ENCODE data around the gene MELK. TPM values are rescaled to one million over a fixed set of nuclear protein-coding genes. Genes with fewer than 3 reads are reported as not detected.

The MELK gene
- total and polyA plus RNA-seq, 7 donors: 1.2 to 10.8 (median 3.8) TPM; not detected in 3

DNA sequence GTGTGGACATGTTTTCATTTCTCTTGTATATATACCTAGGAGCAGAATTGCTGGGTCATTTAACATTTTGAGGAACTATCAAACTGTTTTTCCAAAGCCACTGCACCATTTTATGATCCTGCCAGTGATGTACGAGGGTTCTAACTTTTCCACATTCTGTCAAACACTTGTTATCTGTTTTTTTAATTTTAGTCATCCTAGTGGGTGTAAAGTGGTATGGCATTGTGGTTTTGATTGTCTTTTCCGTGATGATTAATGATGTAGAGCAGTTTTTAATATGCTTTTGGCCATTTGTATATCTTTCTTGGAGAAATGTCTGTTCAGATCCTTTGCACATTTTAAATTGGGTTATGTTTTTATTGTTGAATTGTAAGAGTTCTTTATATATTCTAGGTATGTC is 107.0 kb downstream of the MELK start:
- Histone ChIP-seq H3K4me1 (no peaks in the 10 kb centered on the region), H3K27me3 (no peaks in the 10 kb centered on the region), H3K4me3 (no peak overlapping the region), H3K36me3 (no peaks in the 10 kb centered on the region), H3K27ac (no peak overlapping the region), H3K9me3 (no peaks in the 10 kb centered on the region)
- 84 to 87% methylated on average over 2 of the region's 2 CpGs for WGBS, 2 donors
- no peak for DNase-seq
- intact Hi-C loops (cut with DNase I): no loop called here
- TF ChIP-seq POLR2A (IDR thresholded peaks at IDR 0.05): no peak
- TF ChIP-seq, protein P1, sequence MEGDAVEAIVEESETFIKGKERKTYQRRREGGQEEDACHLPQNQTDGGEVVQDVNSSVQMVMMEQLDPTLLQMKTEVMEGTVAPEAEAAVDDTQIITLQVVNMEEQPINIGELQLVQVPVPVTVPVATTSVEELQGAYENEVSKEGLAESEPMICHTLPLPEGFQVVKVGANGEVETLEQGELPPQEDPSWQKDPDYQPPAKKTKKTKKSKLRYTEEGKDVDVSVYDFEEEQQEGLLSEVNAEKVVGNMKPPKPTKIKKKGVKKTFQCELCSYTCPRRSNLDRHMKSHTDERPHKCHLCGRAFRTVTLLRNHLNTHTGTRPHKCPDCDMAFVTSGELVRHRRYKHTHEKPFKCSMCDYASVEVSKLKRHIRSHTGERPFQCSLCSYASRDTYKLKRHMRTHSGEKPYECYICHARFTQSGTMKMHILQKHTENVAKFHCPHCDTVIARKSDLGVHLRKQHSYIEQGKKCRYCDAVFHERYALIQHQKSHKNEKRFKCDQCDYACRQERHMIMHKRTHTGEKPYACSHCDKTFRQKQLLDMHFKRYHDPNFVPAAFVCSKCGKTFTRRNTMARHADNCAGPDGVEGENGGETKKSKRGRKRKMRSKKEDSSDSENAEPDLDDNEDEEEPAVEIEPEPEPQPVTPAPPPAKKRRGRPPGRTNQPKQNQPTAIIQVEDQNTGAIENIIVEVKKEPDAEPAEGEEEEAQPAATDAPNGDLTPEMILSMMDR (IDR thresholded peaks at IDR 0.05): no peak

DNA sequence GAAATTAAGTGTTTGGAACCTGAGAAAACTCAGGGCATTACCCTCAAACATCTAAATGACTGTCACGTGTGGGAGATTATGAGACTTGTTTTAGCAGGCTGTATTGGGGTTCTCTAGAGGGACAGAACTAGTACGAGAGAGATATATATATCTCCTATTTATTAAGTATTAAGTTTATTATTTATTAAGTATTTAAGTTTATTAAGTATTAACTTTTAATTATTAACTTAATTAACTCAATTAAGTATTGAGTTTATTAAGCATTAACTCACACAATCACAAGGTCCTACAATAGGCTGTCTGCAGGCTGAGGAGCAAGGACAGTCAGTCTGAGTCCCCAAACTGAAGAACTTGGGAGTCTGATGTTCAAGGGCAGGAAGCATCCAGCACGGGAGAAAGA is 113.8 kb downstream of the MELK start:
- no peak for TF ChIP-seq POLR2AphosphoS5 (IDR thresholded peaks at IDR 0.05)
- no peak for TF ChIP-seq EP300 (IDR thresholded peaks at IDR 0.05)
- TF ChIP-seq, protein P1 (IDR thresholded peaks at IDR 0.05): no peak
- no peak for TF ChIP-seq POLR2A (IDR thresholded peaks at IDR 0.05)
- H3K4me1 ChIP-seq: no peaks in the 10 kb centered on the region
- no peaks in the 10 kb centered on the region for H3K9me3 ChIP-seq
- no peak overlapping the region for H3K4me3 ChIP-seq
- intact Hi-C loops (cut with DNase I): no loop called here
- 86 to 97% methylated on average over 3 of the region's 3 CpGs for WGBS, 2 donors
- no peaks in the 10 kb centered on the region for H3K27me3 ChIP-seq
- no peak for DNase-seq
- no peaks in the 10 kb centered on the region for H3K36me3 ChIP-seq
- H3K27ac ChIP-seq: no peak overlapping the region

DNA sequence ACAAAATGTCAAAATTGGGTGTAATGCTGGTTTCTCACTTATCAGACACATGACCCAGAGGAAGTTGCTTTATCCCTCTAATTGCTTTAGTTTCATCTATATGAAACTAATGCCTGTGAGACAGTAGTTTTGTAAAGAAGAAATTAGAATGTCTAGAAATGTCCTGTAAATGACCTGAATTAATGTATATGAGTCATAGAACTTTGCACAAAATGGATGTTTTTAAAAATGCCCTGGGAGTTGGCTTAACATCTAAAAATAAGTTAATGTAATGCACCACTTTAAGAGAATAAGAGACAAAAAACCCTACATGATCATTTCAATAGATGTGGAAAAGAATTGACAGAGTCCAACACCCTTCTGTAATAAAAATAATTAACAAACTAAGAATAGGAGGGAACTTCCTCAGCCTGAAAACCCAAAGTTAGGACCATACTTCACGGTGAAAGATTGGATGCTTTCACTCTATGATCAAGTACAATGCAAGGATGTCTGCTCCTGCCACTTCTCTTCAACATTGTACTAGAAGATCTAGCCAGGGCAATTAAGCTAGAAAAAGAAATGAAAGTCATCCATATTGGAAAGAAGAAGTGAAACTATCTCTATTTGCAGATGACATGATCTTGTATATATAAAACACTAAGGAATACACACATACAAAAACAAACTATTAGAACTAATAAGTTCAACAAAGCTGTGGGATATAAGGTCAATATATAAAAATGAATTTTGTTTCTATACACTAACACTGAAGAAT is 117.9 kb downstream of the MELK start:
- no peak overlapping the region for H3K27ac ChIP-seq
- no peak overlapping the region for H3K4me3 ChIP-seq
- no peaks in the 10 kb centered on the region for H3K27me3 ChIP-seq
- intact Hi-C loops (cut with DNase I): no loop called here
- TF ChIP-seq POLR2A (IDR thresholded peaks at IDR 0.05) (no peak), POLR2AphosphoS5 (IDR thresholded peaks at IDR 0.05) (no peak), EP300 (IDR thresholded peaks at IDR 0.05) (no peak)
- TF ChIP-seq, protein P1 (IDR thresholded peaks at IDR 0.05): no peak
- no peaks in the 10 kb centered on the region for H3K9me3 ChIP-seq
- 80 to 90% methylated on average over 1 of the region's 1 CpG for WGBS, 2 donors
- H3K36me3 ChIP-seq: no peaks in the 10 kb centered on the region
- DNase-seq: no peak
- no peaks in the 10 kb centered on the region for H3K4me1 ChIP-seq

DNA sequence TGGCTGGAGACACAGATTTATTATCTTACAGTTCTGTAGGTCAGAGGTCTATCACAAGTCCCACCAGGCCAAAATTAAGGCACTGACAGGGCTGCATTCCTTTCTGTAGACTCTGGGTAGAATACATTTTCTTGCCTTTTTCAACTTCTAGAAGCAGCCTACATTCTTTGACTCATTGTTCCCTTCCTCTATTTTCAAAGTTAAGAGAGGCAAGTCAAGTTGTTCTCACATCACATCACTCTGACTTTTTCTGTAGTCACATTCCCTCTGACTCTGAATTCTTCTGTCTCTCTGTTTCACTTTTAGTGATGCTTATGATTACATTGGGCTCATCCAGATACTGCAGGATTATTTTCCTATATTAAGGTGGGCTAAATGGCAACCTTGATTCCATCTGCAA is 119.0 kb downstream of the MELK start:
- Histone ChIP-seq H3K9me3 (no peaks in the 10 kb centered on the region), H3K27ac (no peak overlapping the region), H3K4me3 (no peak overlapping the region), H3K36me3 (no peaks in the 10 kb centered on the region), H3K27me3 (no peaks in the 10 kb centered on the region), H3K4me1 (no peaks in the 10 kb centered on the region)
- intact Hi-C loops (cut with DNase I): no loop called here
- DNase-seq: no peak
- TF ChIP-seq POLR2AphosphoS5 (IDR thresholded peaks at IDR 0.05): no peak
- no peak for TF ChIP-seq EP300 (IDR thresholded peaks at IDR 0.05)
- no peak for TF ChIP-seq POLR2A (IDR thresholded peaks at IDR 0.05)
- TF ChIP-seq, protein P1 (IDR thresholded peaks at IDR 0.05): no peak

DNA sequence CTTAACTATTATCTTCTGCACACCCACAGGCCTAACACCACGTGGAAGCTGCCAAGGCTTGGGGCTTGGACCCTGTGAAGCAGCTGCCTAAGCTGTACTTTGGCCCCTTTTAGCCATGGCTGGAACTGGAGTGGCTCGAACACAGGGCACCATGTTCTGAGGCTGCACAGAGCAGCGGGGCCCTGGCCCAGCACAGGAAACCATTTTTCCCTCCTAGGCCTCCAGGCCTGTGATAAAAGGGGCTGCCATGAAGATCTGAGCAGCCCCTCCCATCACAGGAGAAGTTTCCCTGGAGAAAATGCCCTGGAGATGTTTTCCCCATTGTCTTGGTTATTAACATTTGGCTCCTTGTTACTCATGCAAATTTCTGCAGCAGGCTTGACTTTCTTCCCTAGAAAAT is 126.3 kb downstream of the MELK start:
- intact Hi-C loops (cut with DNase I): no loop called here
- DNase-seq: no peak
- Histone ChIP-seq H3K4me3 (no peak overlapping the region), H3K27me3 (no peaks in the 10 kb centered on the region), H3K27ac (no peak overlapping the region), H3K36me3 (no peaks in the 10 kb centered on the region), H3K9me3 (peaks cover 0 to 7% (median 2%) of the 10 kb centered on the region in 4 donors), H3K4me1 (no peaks in the 10 kb centered on the region)
- TF ChIP-seq POLR2AphosphoS5 (IDR thresholded peaks at IDR 0.05) (no peak), EP300 (IDR thresholded peaks at IDR 0.05) (no peak), POLR2A (IDR thresholded peaks at IDR 0.05) (no peak)
- TF ChIP-seq, protein P1 (IDR thresholded peaks at IDR 0.05): no peak
- WGBS, 2 donors: 53 to 66% methylated on average over 3 of the region's 3 CpGs
